Measurements from ENCODE around the gene EXPH5.

EXPH5 gene

GRCh38 chr11:108516125-108516524, 77.4 kb downstream of the EXPH5 start:
- H3K36me3 ChIP-seq: peaks cover 0 to 13% (median 8%) of the 10 kb centered on the region in 3 donors
- TF ChIP-seq, protein P1, sequence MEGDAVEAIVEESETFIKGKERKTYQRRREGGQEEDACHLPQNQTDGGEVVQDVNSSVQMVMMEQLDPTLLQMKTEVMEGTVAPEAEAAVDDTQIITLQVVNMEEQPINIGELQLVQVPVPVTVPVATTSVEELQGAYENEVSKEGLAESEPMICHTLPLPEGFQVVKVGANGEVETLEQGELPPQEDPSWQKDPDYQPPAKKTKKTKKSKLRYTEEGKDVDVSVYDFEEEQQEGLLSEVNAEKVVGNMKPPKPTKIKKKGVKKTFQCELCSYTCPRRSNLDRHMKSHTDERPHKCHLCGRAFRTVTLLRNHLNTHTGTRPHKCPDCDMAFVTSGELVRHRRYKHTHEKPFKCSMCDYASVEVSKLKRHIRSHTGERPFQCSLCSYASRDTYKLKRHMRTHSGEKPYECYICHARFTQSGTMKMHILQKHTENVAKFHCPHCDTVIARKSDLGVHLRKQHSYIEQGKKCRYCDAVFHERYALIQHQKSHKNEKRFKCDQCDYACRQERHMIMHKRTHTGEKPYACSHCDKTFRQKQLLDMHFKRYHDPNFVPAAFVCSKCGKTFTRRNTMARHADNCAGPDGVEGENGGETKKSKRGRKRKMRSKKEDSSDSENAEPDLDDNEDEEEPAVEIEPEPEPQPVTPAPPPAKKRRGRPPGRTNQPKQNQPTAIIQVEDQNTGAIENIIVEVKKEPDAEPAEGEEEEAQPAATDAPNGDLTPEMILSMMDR (IDR thresholded peaks at IDR 0.05): no peak
- H3K27me3 ChIP-seq: no peaks in the 10 kb centered on the region
- H3K4me1 ChIP-seq: no peaks in the 10 kb centered on the region
- DNase-seq: no peak
- H3K27ac ChIP-seq: no peak overlapping the region
- H3K4me3 ChIP-seq: no peak overlapping the region
- intact Hi-C loops (cut with DNase I; ENCODE audit: low total_unique reads): no loop called here
- no peaks in the 10 kb centered on the region for H3K9me3 ChIP-seq

DNA sequence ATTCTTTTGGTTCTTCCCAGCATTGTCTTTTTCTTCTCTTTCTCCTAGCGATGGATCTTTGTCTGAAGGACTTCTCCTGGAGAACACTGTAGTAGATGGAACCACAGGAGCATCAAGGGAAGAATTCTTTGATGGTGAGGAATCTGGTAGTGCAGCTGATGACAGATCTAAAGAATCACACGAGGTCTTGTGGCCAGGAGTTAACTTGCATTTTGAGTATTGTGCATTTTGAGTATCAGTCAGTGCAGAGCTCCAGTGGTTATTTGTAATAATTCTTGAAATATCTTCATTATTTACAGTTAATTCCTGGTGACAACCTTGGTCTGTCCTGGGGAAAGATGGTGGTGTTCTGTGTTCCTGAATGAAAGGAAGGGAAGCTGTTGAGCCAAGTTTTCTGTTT, 80.9 kb downstream of the EXPH5 start:
- no peak for DNase-seq
- peaks cover 0 to 13% (median 8%) of the 10 kb centered on the region in 3 donors for H3K36me3 ChIP-seq
- intact Hi-C loops (cut with DNase I; ENCODE audit: low total_unique reads): no loop called here
- no peaks in the 10 kb centered on the region for H3K9me3 ChIP-seq
- H3K4me3 ChIP-seq: no peak overlapping the region
- H3K4me1 ChIP-seq: no peaks in the 10 kb centered on the region
- TF ChIP-seq, protein P1 (IDR thresholded peaks at IDR 0.05): no peak
- no peak overlapping the region for H3K27ac ChIP-seq
- no peaks in the 10 kb centered on the region for H3K27me3 ChIP-seq

DNA sequence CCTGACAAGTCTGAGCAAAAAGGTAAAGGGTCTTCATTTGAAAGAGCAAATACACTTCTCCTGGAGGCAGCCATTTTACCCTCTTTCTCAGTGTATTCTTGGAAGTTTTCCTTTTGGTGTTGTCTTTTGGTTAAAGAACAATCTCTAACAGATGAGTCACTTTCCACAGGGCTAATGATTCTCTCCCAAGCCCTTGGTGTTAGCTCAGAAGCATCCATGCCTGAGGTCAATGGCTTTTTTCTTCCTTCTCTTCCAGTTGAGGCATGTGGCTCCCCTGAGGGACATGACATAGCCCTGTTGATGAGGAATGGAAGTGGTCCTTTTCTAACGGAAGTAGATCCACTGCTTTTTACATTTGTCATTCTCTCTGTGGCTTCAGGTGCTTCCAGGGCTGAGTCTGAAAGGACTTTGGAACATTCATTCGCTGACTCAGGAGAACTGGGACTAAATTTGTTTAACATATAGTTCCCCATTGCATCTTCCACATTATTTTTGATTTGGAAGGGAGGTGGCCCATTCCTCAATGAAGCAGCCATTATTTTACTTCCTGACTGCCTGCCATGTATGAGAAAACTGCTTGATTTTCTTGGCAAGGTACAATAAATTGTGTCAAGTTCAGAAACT, 81.6 kb downstream of the EXPH5 start:
- H3K27me3 ChIP-seq: no peaks in the 10 kb centered on the region
- TF ChIP-seq, protein P1 (IDR thresholded peaks at IDR 0.05): no peak
- H3K4me3 ChIP-seq: no peak overlapping the region
- H3K4me1 ChIP-seq: no peaks in the 10 kb centered on the region
- peaks cover 0 to 13% (median 8%) of the 10 kb centered on the region in 3 donors for H3K36me3 ChIP-seq
- intact Hi-C loops (cut with DNase I; ENCODE audit: low total_unique reads): no loop called here
- no peak for DNase-seq
- no peaks in the 10 kb centered on the region for H3K9me3 ChIP-seq
- no peak overlapping the region for H3K27ac ChIP-seq

- TF ChIP-seq, protein P1 (IDR thresholded peaks at IDR 0.05): no peak
- Histone ChIP-seq H3K27ac (no peak overlapping the region), H3K27me3 (no peaks in the 10 kb centered on the region), H3K4me1 (no peaks in the 10 kb centered on the region), H3K36me3 (peaks cover 0 to 6% (median under 1%) of the 10 kb centered on the region in 3 donors), H3K4me3 (no peak overlapping the region), H3K9me3 (no peaks in the 10 kb centered on the region)
- no peak for DNase-seq
- intact Hi-C loops (cut with DNase I; ENCODE audit: low total_unique reads): no loop called here
These were observed 84.6 kb downstream of the EXPH5 start for GRCh38 chr11:108508653-108509593.

- no peaks in the 10 kb centered on the region for H3K9me3 ChIP-seq
- no peaks in the 10 kb centered on the region for H3K36me3 ChIP-seq
- no peak overlapping the region for H3K27ac ChIP-seq
- TF ChIP-seq, protein P1 (IDR thresholded peaks at IDR 0.05): no peak
- no peak overlapping the region for H3K4me3 ChIP-seq
- intact Hi-C loops (cut with DNase I; ENCODE audit: low total_unique reads): no loop called here
- DNase-seq: no peak
- no peaks in the 10 kb centered on the region for H3K27me3 ChIP-seq
- peaks cover 0 to 9% (median 6%) of the 10 kb centered on the region in 4 donors for H3K4me1 ChIP-seq
These were observed 92.2 kb downstream of the EXPH5 start for GRCh38 chr11:108501396-108501795.
